HG03439 (cell line): Measurements from ENCODE around the gene EXOC7.

Source experiments
- ATAC-seq: cut with Tn5 transposase; IDR thresholded peaks from one replicate; pipeline ENCODE4 v1.9.1; 2021; ENCODE audit warnings: mild to moderate bottlenecking, moderate library complexity; ENCODE audit not compliant: unreplicated experiment

EXOC7 gene

GRCh38 chr17:76103274-76104139 is at the start of gene EXOC7:
Gene EXOC7, minus strand, starts transcription at chr17:76103787. Its CDS starts 95 bp downstream, at chr17:76103692.
- ATAC-seq, result peak; percentile 81

- no peak for ATAC-seq
Measured at GRCh38 chr17:76153202-76153601, 49.6 kb upstream of the EXOC7 start.

- no peak for ATAC-seq
Measured at GRCh38 chr17:76152591-76152990, 49.0 kb upstream of the EXOC7 start.

- ATAC-seq, result no peak
Measured at GRCh38 chr17:76151896-76152454, 48.4 kb upstream of the EXOC7 start.

GRCh38 chr17:76150712-76151622 is 47.4 kb upstream of the EXOC7 start:
- no peak for ATAC-seq

- no peak for ATAC-seq
Measured at GRCh38 chr17:76149214-76149613, 45.6 kb upstream of the EXOC7 start.

GRCh38 chr17:76148015-76148326 is 44.4 kb upstream of the EXOC7 start:
- ATAC-seq, result no peak

- ATAC-seq, result no peak
Measured at GRCh38 chr17:76147211-76148014, 43.8 kb upstream of the EXOC7 start.

GRCh38 chr17:76146053-76146851 is 42.7 kb upstream of the EXOC7 start:
- no peak for ATAC-seq

- ATAC-seq, result no peak
Measured at GRCh38 chr17:76145231-76146052, 41.9 kb upstream of the EXOC7 start.

GRCh38 chr17:76142585-76143041 is 39.0 kb upstream of the EXOC7 start:
- no peak for ATAC-seq

- ATAC-seq, result no peak
Measured at GRCh38 chr17:76142039-76142584, 38.5 kb upstream of the EXOC7 start.

- ATAC-seq, result peak; percentile 62
Measured at GRCh38 chr17:76141212-76142038, 37.8 kb upstream of the EXOC7 start, which contains the start of gene FOXJ1. Gene FOXJ1, minus strand, starts transcription at chr17:76141245. Its CDS starts 850 bp downstream, at chr17:76140395.

GRCh38 chr17:76140661-76141211 is 37.1 kb upstream of the EXOC7 start:
- ATAC-seq, result no peak

GRCh38 chr17:76139801-76140660 is 36.4 kb upstream of the EXOC7 start:
- no peak for ATAC-seq
